H1 (cell line): ENCODE results near the gene SLC39A11. TPM values are rescaled to one million over a fixed set of nuclear protein-coding genes. Genes with fewer than 3 reads are reported as not detected.

Experiments
- BRCA1 ChIP-seq: IDR thresholded peaks from 2 replicates; pipeline ENCODE4 v1.6.1; 2012; ENCODE audit warnings: low read depth, low read length, improper control_type of control experiment
- CBX8 ChIP-seq: fragments of 300-800, 300-1000 bp; sonication (generic); IDR thresholded peaks from 2 replicates; pipeline ENCODE4 v1.7.1; 2016; ENCODE audit warnings: low read depth, low read length, borderline replicate concordance
- CEBPB ChIP-seq: IDR thresholded peaks from 2 replicates; pipeline ENCODE4 v1.6.1; 2012; ENCODE audit warnings: low read depth, low read length
- CREB1 ChIP-seq: IDR thresholded peaks from 2 replicates; pipeline ENCODE4 v1.6.1; 2012; ENCODE audit warnings: inconsistent platforms
- EP300 ChIP-seq, 2 experiments: IDR thresholded peaks; 1 replicate in 1 of 2; 2 replicates in 1 of 2; pipeline ENCODE4 v1.6.1; 2011 to 2012; ENCODE audit warnings: low read depth in 2 of 2, low read length in 2 of 2, mild to moderate bottlenecking in 2 of 2, borderline replicate concordance in 1 of 2, inconsistent platforms in 1 of 2, moderate library complexity in 1 of 2
- NANOG ChIP-seq: IDR thresholded peaks from 2 replicates; pipeline ENCODE4 v1.6.1; 2011; ENCODE audit warnings: low read length, low read depth, mild to moderate bottlenecking, inconsistent platforms; ENCODE audit not compliant: insufficient read depth, poor library complexity, severe bottlenecking
- SIN3A ChIP-seq, 2 experiments: IDR thresholded peaks in 1 of 2; conservative IDR thresholded peaks in 1 of 2; 2 replicates each; pipeline ENCODE4 v1.6.1; 2011 to 2012; ENCODE audit warnings: low read length in 2 of 2, improper control_type of control experiment in 1 of 2, low read depth in 1 of 2, mild to moderate bottlenecking in 1 of 2
- SIRT6 ChIP-seq: IDR thresholded peaks from one replicate; pipeline ENCODE4 v1.7.1; 2012; ENCODE audit warnings: low read length, inconsistent platforms
- SP1 ChIP-seq: IDR thresholded peaks from 2 replicates; pipeline ENCODE4 v1.6.1; 2011; ENCODE audit warnings: low read depth, low read length
- TAF1 ChIP-seq: IDR thresholded peaks from 2 replicates; pipeline ENCODE4 v1.6.1; 2011; ENCODE audit warnings: mild to moderate bottlenecking, low read depth, low read length
- polyA plus RNA-seq, 7 experiments: library from polyadenylated mRNA; depleted of rRNA in 3 of 7; stranded (reverse) in 5 of 7; unstranded in 2 of 7; fragments of >200 nt in 5 of 7; fragments of 200-250 nt in 2 of 7; gene quantifications; 1 replicate in 5 of 7; 2 replicates in 1 of 7; 4 replicates in 1 of 7; pipeline versions ENCODE4 v1.2.1 to v1.2.3, GENCODE V29; 2011 to 2013; ENCODE audit warnings: missing spikeins in 2 of 7, mixed read lengths in 2 of 7
- total RNA-seq: library from RNA; stranded (reverse); fragmentation: NEBNext Ultra II Directional; extraction: Animal tissue kit (Norgen Biotek cat#: 25700); gene quantifications from 2 replicates; pipeline ENCODE4 v1.2.1, GENCODE V29; 2021
- TF ChIP-seq, protein P1 (sequence below): fragments of 300-600 bp; sonication (generic); IDR thresholded peaks from 2 replicates; pipeline ENCODE4 v1.7.1; 2012; ENCODE audit warnings: low read length, moderate library complexity, mild to moderate bottlenecking, inconsistent platforms; ENCODE audit not compliant: insufficient replicate concordance
- TF ChIP-seq, protein P2 (sequence below): IDR thresholded peaks from 2 replicates; pipeline ENCODE4 v1.6.1; 2012; ENCODE audit warnings: inconsistent platforms

The SLC39A11 gene
- total and polyA plus RNA-seq, 2 of the 8 experiments (the other 6 are each of a cell fraction or from before 2014, with no cell fraction given), result 12.2 to 19.6 TPM

DNA sequence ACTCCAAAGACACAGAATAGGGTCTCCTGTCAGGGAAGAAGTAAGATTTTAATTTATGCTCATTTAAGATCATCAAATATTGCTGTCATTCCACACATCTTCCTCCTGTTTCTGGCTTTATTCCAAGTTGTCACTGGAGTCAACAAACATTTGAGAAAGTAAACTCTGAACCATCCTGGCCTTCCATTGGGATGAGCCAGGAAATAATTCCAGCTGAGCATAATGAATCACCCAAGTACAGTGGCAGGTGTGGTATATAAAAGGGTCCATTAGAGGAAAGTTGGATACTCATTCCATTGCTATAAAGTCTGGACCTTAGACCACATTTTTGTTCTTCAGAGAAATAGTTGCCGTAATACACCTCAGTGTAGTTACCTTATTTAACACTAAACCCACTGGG, 246.1 kb downstream of the SLC39A11 start (continued):
- TF ChIP-seq, protein P1, sequence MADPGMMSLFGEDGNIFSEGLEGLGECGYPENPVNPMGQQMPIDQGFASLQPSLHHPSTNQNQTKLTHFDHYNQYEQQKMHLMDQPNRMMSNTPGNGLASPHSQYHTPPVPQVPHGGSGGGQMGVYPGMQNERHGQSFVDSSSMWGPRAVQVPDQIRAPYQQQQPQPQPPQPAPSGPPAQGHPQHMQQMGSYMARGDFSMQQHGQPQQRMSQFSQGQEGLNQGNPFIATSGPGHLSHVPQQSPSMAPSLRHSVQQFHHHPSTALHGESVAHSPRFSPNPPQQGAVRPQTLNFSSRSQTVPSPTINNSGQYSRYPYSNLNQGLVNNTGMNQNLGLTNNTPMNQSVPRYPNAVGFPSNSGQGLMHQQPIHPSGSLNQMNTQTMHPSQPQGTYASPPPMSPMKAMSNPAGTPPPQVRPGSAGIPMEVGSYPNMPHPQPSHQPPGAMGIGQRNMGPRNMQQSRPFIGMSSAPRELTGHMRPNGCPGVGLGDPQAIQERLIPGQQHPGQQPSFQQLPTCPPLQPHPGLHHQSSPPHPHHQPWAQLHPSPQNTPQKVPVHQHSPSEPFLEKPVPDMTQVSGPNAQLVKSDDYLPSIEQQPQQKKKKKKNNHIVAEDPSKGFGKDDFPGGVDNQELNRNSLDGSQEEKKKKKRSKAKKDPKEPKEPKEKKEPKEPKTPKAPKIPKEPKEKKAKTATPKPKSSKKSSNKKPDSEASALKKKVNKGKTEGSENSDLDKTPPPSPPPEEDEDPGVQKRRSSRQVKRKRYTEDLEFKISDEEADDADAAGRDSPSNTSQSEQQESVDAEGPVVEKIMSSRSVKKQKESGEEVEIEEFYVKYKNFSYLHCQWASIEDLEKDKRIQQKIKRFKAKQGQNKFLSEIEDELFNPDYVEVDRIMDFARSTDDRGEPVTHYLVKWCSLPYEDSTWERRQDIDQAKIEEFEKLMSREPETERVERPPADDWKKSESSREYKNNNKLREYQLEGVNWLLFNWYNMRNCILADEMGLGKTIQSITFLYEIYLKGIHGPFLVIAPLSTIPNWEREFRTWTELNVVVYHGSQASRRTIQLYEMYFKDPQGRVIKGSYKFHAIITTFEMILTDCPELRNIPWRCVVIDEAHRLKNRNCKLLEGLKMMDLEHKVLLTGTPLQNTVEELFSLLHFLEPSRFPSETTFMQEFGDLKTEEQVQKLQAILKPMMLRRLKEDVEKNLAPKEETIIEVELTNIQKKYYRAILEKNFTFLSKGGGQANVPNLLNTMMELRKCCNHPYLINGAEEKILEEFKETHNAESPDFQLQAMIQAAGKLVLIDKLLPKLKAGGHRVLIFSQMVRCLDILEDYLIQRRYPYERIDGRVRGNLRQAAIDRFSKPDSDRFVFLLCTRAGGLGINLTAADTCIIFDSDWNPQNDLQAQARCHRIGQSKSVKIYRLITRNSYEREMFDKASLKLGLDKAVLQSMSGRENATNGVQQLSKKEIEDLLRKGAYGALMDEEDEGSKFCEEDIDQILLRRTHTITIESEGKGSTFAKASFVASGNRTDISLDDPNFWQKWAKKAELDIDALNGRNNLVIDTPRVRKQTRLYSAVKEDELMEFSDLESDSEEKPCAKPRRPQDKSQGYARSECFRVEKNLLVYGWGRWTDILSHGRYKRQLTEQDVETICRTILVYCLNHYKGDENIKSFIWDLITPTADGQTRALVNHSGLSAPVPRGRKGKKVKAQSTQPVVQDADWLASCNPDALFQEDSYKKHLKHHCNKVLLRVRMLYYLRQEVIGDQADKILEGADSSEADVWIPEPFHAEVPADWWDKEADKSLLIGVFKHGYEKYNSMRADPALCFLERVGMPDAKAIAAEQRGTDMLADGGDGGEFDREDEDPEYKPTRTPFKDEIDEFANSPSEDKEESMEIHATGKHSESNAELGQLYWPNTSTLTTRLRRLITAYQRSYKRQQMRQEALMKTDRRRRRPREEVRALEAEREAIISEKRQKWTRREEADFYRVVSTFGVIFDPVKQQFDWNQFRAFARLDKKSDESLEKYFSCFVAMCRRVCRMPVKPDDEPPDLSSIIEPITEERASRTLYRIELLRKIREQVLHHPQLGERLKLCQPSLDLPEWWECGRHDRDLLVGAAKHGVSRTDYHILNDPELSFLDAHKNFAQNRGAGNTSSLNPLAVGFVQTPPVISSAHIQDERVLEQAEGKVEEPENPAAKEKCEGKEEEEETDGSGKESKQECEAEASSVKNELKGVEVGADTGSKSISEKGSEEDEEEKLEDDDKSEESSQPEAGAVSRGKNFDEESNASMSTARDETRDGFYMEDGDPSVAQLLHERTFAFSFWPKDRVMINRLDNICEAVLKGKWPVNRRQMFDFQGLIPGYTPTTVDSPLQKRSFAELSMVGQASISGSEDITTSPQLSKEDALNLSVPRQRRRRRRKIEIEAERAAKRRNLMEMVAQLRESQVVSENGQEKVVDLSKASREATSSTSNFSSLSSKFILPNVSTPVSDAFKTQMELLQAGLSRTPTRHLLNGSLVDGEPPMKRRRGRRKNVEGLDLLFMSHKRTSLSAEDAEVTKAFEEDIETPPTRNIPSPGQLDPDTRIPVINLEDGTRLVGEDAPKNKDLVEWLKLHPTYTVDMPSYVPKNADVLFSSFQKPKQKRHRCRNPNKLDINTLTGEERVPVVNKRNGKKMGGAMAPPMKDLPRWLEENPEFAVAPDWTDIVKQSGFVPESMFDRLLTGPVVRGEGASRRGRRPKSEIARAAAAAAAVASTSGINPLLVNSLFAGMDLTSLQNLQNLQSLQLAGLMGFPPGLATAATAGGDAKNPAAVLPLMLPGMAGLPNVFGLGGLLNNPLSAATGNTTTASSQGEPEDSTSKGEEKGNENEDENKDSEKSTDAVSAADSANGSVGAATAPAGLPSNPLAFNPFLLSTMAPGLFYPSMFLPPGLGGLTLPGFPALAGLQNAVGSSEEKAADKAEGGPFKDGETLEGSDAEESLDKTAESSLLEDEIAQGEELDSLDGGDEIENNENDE, result no peak
- no peak for TF ChIP-seq EP300 (IDR thresholded peaks at IDR 0.05; ENCODE audit: borderline replicate concordance in 1 of 2, low read depth in 2 of 2, low read length in 2 of 2)
- TF ChIP-seq BRCA1, result no peak
- no peak for TF ChIP-seq SIN3A (conservative IDR thresholded peaks at IDR 0.05 in 1 of 2, IDR thresholded peaks at IDR 0.05 in 1 of 2; ENCODE audit: low read depth in 1 of 2, low read length in 2 of 2)
- TF ChIP-seq CBX8, result no peak
- no peak for TF ChIP-seq CREB1
- no peak for TF ChIP-seq NANOG
- TF ChIP-seq TAF1, result no peak
- TF ChIP-seq SIRT6, result no peak
- TF ChIP-seq SP1, result no peak
- no peak for TF ChIP-seq CEBPB
- TF ChIP-seq, protein P2, sequence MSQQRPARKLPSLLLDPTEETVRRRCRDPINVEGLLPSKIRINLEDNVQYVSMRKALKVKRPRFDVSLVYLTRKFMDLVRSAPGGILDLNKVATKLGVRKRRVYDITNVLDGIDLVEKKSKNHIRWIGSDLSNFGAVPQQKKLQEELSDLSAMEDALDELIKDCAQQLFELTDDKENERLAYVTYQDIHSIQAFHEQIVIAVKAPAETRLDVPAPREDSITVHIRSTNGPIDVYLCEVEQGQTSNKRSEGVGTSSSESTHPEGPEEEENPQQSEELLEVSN, result no peak
